HepG2 (cell line): ENCODE results near the gene DDX24. TPM values are rescaled to one million over a fixed set of nuclear protein-coding genes. Genes with fewer than 3 reads are reported as not detected.

ENCODE experiments used
- ATAC-seq: fragments of 200-7000 bp; cut with Tn5 transposase; 3 replicates; pipeline ENCODE4 v1.9.1; 2020; ENCODE audit warnings: mild to moderate bottlenecking, moderate library complexity
- BruUV-seq: library from RNA; stranded (reverse); fragments of 400-500 nt; replicated peaks from 2 replicates; lab custom pipeline; 2021; lab: Mats Ljungman, UMichigan
- CTCF ChIA-PET: fragments of 300-600 bp; formaldehyde crosslinking; extraction: SDS; loops from one replicate; lab custom pipeline; 2021; ENCODE audit warnings: low total read pairs, inconsistent platforms, low intra/inter-chr PET ratio; lab: Yijun Ruan, JAX
- POLR2A ChIA-PET: fragments of 350-600 bp; sonication (Branson Sonifier 250); formaldehyde crosslinking; loops from one replicate; lab custom pipeline; 2020; ENCODE audit warnings: antibody characterized with exemption, inconsistent platforms; lab: Yijun Ruan, JAX
- DNase-seq: peaks from one replicate; pipeline ENCODE4 v3.0.0-alpha.2; 2015; ENCODE audit warnings: low spot score
- FAIRE-seq: peaks from 3 replicates; lab custom pipeline; 2011; peaks lifted over from hg19 to GRCh38; lab: Jason Lieb, UNC
- H2AFZ ChIP-seq: one replicate; pipeline ENCODE4 v1.6.1; 2011; ENCODE audit warnings: low read length, inconsistent platforms
- H3K27ac ChIP-seq: fragments of 300-600 bp; 3 replicates; pipeline ENCODE4 v1.8.0; 2011; ENCODE audit warnings: mixed run types, mild to moderate bottlenecking, mixed read lengths, low read length, inconsistent platforms; ENCODE audit not compliant: insufficient read depth; ENCODE audit errors: extremely low read length
- H3K27me3 ChIP-seq, 2 experiments: fragments of 200-600 bp in 1 of 2; 2 replicates in 1 of 2; 3 replicates in 1 of 2; pipeline versions ENCODE4 v1.6.0 to v1.8.0; 2011; ENCODE audit warnings: low read length in 2 of 2, mild to moderate bottlenecking in 2 of 2, moderate library complexity in 2 of 2, inconsistent platforms in 1 of 2; ENCODE audit not compliant: insufficient read depth in 2 of 2, control insufficient read depth in 1 of 2
- H3K36me3 ChIP-seq, 2 experiments: fragments of 200-600 bp in 1 of 2; replicated peaks in 1 of 2; 2 replicates in 1 of 2; 3 replicates in 1 of 2; pipeline versions ENCODE4 v1.5.1 to v1.8.0; 2011; ENCODE audit warnings: low read length in 2 of 2, inconsistent platforms in 1 of 2; ENCODE audit not compliant: insufficient read depth in 2 of 2, control insufficient read depth in 1 of 2
- H3K4me1 ChIP-seq: 2 replicates; pipeline ENCODE4 v1.5.1; 2012; ENCODE audit warnings: low read length, inconsistent platforms; ENCODE audit not compliant: insufficient read depth
- H3K4me2 ChIP-seq: 2 replicates; pipeline ENCODE4 v1.6.0; 2011; ENCODE audit warnings: low read depth, low read length, inconsistent platforms
- H3K4me3 ChIP-seq, 3 experiments: fragments of 200-600 bp in 1 of 3; sonication (generic), shearing (Covaris generic) in 1 of 3; replicated peaks in 1 of 3; 2 replicates each; pipeline ENCODE4 v1.5.1; 2011 to 2016; ENCODE audit warnings: low read length in 3 of 3, inconsistent platforms in 2 of 3, low read depth in 2 of 3, mild to moderate bottlenecking in 2 of 3, control low read depth in 1 of 3, mixed read lengths in 1 of 3; ENCODE audit not compliant: insufficient read depth in 1 of 3
- H3K79me2 ChIP-seq: one replicate; pipeline ENCODE4 v1.6.1; 2011; ENCODE audit warnings: low read length, inconsistent platforms; ENCODE audit not compliant: insufficient read depth
- H3K9ac ChIP-seq: 2 replicates; pipeline ENCODE4 v1.6.0; 2011; ENCODE audit warnings: mild to moderate bottlenecking, low read depth, low read length, inconsistent platforms; ENCODE audit not compliant: insufficient read depth
- H3K9me3 ChIP-seq: 2 replicates; pipeline ENCODE4 v1.5.1; 2012; ENCODE audit warnings: mild to moderate bottlenecking, low read length
- H4K20me1 ChIP-seq: 2 replicates; pipeline ENCODE4 v1.6.0; 2011; ENCODE audit warnings: inconsistent platforms, mild to moderate bottlenecking, low read length, moderate library complexity; ENCODE audit not compliant: insufficient read depth
- HNF4G ChIP-seq, 2 experiments: sonication (generic) in 1 of 2; formaldehyde crosslinking in 1 of 2; IDR thresholded peaks; 2 replicates each; pipeline versions ENCODE4 v1.4.0 to v1.6.1; 2011 to 2020; ENCODE audit warnings: borderline replicate concordance in 2 of 2, low read depth in 2 of 2, mild to moderate bottlenecking in 2 of 2, low read length in 1 of 2, missing genetic modification reagents in 1 of 2, moderate library complexity in 1 of 2
- HNRNPL ChIP-seq: fragments of 200-400 bp; formaldehyde crosslinking; IDR thresholded peaks from 2 replicates; pipeline ENCODE4 v1.6.1; 2017; ENCODE audit warnings: mild to moderate bottlenecking, low read depth, low read length
- HNRNPUL1 ChIP-seq: fragments of 200-400 bp; formaldehyde crosslinking; IDR thresholded peaks from 2 replicates; pipeline ENCODE4 v1.6.1; 2017; ENCODE audit warnings: low read depth, mild to moderate bottlenecking, low read length, moderate library complexity
- KLF16 ChIP-seq, 2 experiments: sonication (generic) in 1 of 2; formaldehyde crosslinking in 1 of 2; IDR thresholded peaks; 2 replicates each; pipeline versions ENCODE4 v1.6.1 to v1.8.0; 2016 to 2023; ENCODE audit warnings: missing genetic modification reagents in 2 of 2, missing compliant biosample characterization in 1 of 2
- NFE2 ChIP-seq: sonication (generic); formaldehyde crosslinking; IDR thresholded peaks from 2 replicates; pipeline ENCODE4 v1.4.0; 2020; ENCODE audit warnings: missing genetic modification reagents
- TIGD3 ChIP-seq: sonication (generic); formaldehyde crosslinking; IDR thresholded peaks from 2 replicates; pipeline ENCODE4 v1.5.1; 2020; ENCODE audit warnings: mild to moderate bottlenecking, missing genetic modification reagents, borderline replicate concordance
- ZBTB7B ChIP-seq: sonication (generic); formaldehyde crosslinking; IDR thresholded peaks from 2 replicates; pipeline ENCODE4 v1.4.0; 2020; ENCODE audit warnings: missing genetic modification reagents
- ZKSCAN8 ChIP-seq: IDR thresholded peaks from 2 replicates; pipeline ENCODE4 v1.6.1; 2016; ENCODE audit warnings: borderline replicate concordance, missing genetic modification reagents, missing compliant biosample characterization
- ZMYM2 ChIP-seq: sonication (generic); formaldehyde crosslinking; IDR thresholded peaks from 2 replicates; pipeline ENCODE4 v1.8.0; 2022; ENCODE audit warnings: mild to moderate bottlenecking, missing genetic modification reagents
- ZNF101 ChIP-seq: sonication (generic); formaldehyde crosslinking; IDR thresholded peaks from 2 replicates; pipeline ENCODE4 v1.4.0; 2020; ENCODE audit warnings: mild to moderate bottlenecking, low read depth, missing genetic modification reagents, borderline replicate concordance
- ZNF260 ChIP-seq: sonication (generic); formaldehyde crosslinking; IDR thresholded peaks from 2 replicates; pipeline ENCODE4 v1.4.0; 2020; ENCODE audit warnings: missing genetic modification reagents, low read depth, mild to moderate bottlenecking, borderline replicate concordance
- ZNF550 ChIP-seq: sonication (generic); formaldehyde crosslinking; IDR thresholded peaks from 2 replicates; pipeline ENCODE4 v1.4.0; 2020; ENCODE audit warnings: mild to moderate bottlenecking, missing genetic modification reagents, borderline replicate concordance
- ZNF629 ChIP-seq: sonication (generic); formaldehyde crosslinking; conservative IDR thresholded peaks from 2 replicates; pipeline ENCODE4 v1.5.0; 2020; ENCODE audit warnings: missing genetic modification reagents
- ZSCAN21 ChIP-seq: sonication (generic); formaldehyde crosslinking; IDR thresholded peaks from 2 replicates; pipeline ENCODE4 v1.8.0; 2022; ENCODE audit warnings: mild to moderate bottlenecking, missing genetic modification reagents, moderate library complexity, borderline replicate concordance
- ZSCAN25 ChIP-seq: sonication (generic); formaldehyde crosslinking; IDR thresholded peaks from 2 replicates; pipeline ENCODE4 v1.8.0; 2022; ENCODE audit warnings: mild to moderate bottlenecking, missing genetic modification reagents
- WGBS: methylation state at CpG from one replicate; pipeline ENCODE4 v1.1.6; 2017; ENCODE audit warnings: low lambda C conversion rate; 5-methylcytosine and 5-hydroxymethylcytosine counted together
- in situ Hi-C: cut with HindIII; loops from 2 replicates; pipeline ENCODE4 v1.10.0; 2017; ENCODE audit warnings: low pct_unique_long_range_greater_than_20kb; ENCODE audit not compliant: extremely low pct_ligation_motif_present
- intact Hi-C: fragments of 100-400 bp; cut with micrococcal nuclease; formaldehyde crosslinking; loops from one replicate; pipeline ENCODE4 v1.10.0; 2022; ENCODE audit not compliant: unreplicated experiment
- polyA plus RNA-seq, 8 experiments: library from polyadenylated mRNA; depleted of rRNA in 3 of 8; stranded (reverse) in 7 of 8; unstranded in 1 of 8; fragments of >200 nt; fragmentation: Illumina TruSeq in 4 of 8; extraction: Trizol in 4 of 8; gene quantifications; 2 replicates each; pipeline versions ENCODE4 v1.2.1 to v1.2.3, GENCODE V29; 2011 to 2016; ENCODE audit warnings: low read depth in 4 of 8, missing spikeins in 1 of 8, mixed read lengths in 1 of 8; ENCODE audit not compliant: insufficient read depth in 1 of 8
- total RNA-seq, 5 experiments: library from RNA; depleted of rRNA; stranded (reverse); fragments of >200 nt; fragmentation: Illumina TruSeq; extraction: Trizol; gene quantifications; 2 replicates each; pipeline ENCODE4 v1.2.3, GENCODE V29; 2016; ENCODE audit warnings: low read depth in 1 of 5
- TF ChIP-seq, protein P1 (sequence below), 2 experiments: sonication (generic) in 1 of 2; formaldehyde crosslinking in 1 of 2; IDR thresholded peaks; 2 replicates each; pipeline versions ENCODE4 v1.4.0 to v1.6.1; 2018 to 2020; ENCODE audit warnings: missing genetic modification reagents in 2 of 2, borderline replicate concordance in 1 of 2, low read depth in 1 of 2, mild to moderate bottlenecking in 1 of 2, missing biosample characterization in 1 of 2
- TF ChIP-seq, protein P2 (sequence below): IDR thresholded peaks from 2 replicates; pipeline ENCODE4 v1.6.1; 2018; ENCODE audit warnings: missing genetic modification reagents, mild to moderate bottlenecking, missing compliant biosample characterization

Gene DDX24
- total and polyA plus RNA-seq, 2 of the 13 experiments (the other 11 are each of a cell fraction or from before 2014, with no cell fraction given) = 67.3 to 149 TPM

GRCh38 chr14:94027566-94028449 lies 53.2 kb downstream of the DDX24 start:
- peak overlapping the region; percentile 23; the same call in 1 of the 2 replicates for H3K9ac ChIP-seq
- no TSS peak for BruUV-seq
- ChIA-PET POLR2A (interaction anchor here (0.8 to 1.8 kb wide), 8 partner anchors 8 to 289 kb away, joined by 3 to 9 read pairs (median 4); partner anchors contain the start of genes DDX24, IFI27L1 and SERPINA10), CTCF (interaction anchor here (0.8 to 1.0 kb wide), 2 partner anchors 10 to 109 kb away, joined by 3 read pairs; no protein-coding TSS in a partner anchor)
- H3K4me3 ChIP-seq = peak overlapping the region in 1 of 3 experiments; percentile 71; a peak in 1 of 6 replicates
- H3K36me3 ChIP-seq = no peaks in the 10 kb centered on the region
- peak overlapping the region; percentile 19 for H3K27ac ChIP-seq
- DNase-seq = no peak
- H3K9me3 ChIP-seq = no peaks in the 10 kb centered on the region
- no peak for ATAC-seq
- peaks cover 50% of the 10 kb centered on the region for H3K4me1 ChIP-seq
- WGBS = 65% methylated on average over 5 of the region's 14 CpGs
- H2AFZ ChIP-seq = no peak overlapping the region
- peaks cover 2% of the 10 kb centered on the region for H3K79me2 ChIP-seq
- H3K4me2 ChIP-seq = peak overlapping the region; percentile 73
- no peaks in the 10 kb centered on the region for H3K27me3 ChIP-seq
- intact Hi-C loops = no loop called here
- FAIRE-seq = no peak
- H4K20me1 ChIP-seq = no peaks in the 10 kb centered on the region
- TF ChIP-seq, protein P1, sequence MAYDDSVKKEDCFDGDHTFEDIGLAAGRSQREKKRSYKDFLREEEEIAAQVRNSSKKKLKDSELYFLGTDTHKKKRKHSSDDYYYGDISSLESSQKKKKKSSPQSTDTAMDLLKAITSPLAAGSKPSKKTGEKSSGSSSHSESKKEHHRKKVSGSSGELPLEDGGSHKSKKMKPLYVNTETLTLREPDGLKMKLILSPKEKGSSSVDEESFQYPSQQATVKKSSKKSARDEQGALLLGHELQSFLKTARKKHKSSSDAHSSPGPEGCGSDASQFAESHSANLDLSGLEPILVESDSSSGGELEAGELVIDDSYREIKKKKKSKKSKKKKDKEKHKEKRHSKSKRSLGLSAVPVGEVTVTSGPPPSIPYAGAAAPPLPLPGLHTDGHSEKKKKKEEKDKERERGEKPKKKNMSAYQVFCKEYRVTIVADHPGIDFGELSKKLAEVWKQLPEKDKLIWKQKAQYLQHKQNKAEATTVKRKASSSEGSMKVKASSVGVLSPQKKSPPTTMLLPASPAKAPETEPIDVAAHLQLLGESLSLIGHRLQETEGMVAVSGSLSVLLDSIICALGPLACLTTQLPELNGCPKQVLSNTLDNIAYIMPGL (CRISPR knock-in tag; IDR thresholded peaks at IDR 0.05; ENCODE audit: borderline replicate concordance in 1 of 2, low read depth in 1 of 2) = 0 out of 4 replicates have a peak, but pooled peaks of 1 of the 2 experiments have one; percentile 2
- peak; percentile 47 for TF ChIP-seq ZNF629 (CRISPR knock-in tag)
- TF ChIP-seq, protein P2, sequence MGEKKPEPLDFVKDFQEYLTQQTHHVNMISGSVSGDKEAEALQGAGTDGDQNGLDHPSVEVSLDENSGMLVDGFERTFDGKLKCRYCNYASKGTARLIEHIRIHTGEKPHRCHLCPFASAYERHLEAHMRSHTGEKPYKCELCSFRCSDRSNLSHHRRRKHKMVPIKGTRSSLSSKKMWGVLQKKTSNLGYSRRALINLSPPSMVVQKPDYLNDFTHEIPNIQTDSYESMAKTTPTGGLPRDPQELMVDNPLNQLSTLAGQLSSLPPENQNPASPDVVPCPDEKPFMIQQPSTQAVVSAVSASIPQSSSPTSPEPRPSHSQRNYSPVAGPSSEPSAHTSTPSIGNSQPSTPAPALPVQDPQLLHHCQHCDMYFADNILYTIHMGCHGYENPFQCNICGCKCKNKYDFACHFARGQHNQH (CRISPR knock-in tag) = peak; percentile 7; the same call in 1 of the 2 replicates
- no peak for TF ChIP-seq ZBTB7B (CRISPR knock-in tag)
- no peak for TF ChIP-seq ZSCAN25 (CRISPR knock-in tag)
- TF ChIP-seq ZNF260 (CRISPR knock-in tag) = no peak
- TF ChIP-seq HNF4G (IDR thresholded peaks at IDR 0.05; ENCODE audit: borderline replicate concordance, low read depth, low read length) = no peak
- 0 out of 2 replicates have a peak, but pooled peaks have one; percentile 25 for TF ChIP-seq HNF4G (CRISPR knock-in tag; IDR thresholded peaks at IDR 0.05; ENCODE audit: borderline replicate concordance, low read depth)
- TF ChIP-seq HNRNPL = 0 out of 2 replicates have a peak, but pooled peaks have one; percentile 21
- TF ChIP-seq TIGD3 = no peak
- TF ChIP-seq ZSCAN21 (CRISPR knock-in tag) = no peak
- no peak for TF ChIP-seq HNRNPUL1
- TF ChIP-seq ZKSCAN8 (CRISPR knock-in tag) = peak; percentile 98
- peak; percentile 55; the same call in 1 of the 2 replicates for TF ChIP-seq ZMYM2 (CRISPR knock-in tag)
- TF ChIP-seq KLF16 (CRISPR knock-in tag; IDR thresholded peaks at IDR 0.05) = no peak
- no peak for TF ChIP-seq ZNF550
- TF ChIP-seq NFE2 (CRISPR knock-in tag) = no peak
- TF ChIP-seq ZNF101 (CRISPR knock-in tag) = no peak
- TF ChIP-seq, all 625 proteins: peak for 7
- in situ Hi-C loops = no loop called here
